Stimulated activated CD4-positive, alpha-beta T cell treated with anti-CD3 and anti-CD28 coated beads, TNF-alpha, amount 100 ng/mL, for 24 hours (primary cell): ENCODE measurements around the gene CFAP74.

Experiments
- DNase-seq, 3 experiments: peaks; one replicate each; pipeline ENCODE4 v3.0.0-alpha.2; 2020; ENCODE audit warnings: low read depth in 3 of 3

Gene CFAP74

GRCh38 chr1:2021550-2021949, 18.0 kb upstream of the CFAP74 start:
- DNase-seq: no peak

- no peak for DNase-seq
Observed at GRCh38 chr1:2020310-2020655, 16.7 kb upstream of the CFAP74 start.

GRCh38 chr1:2019571-2020309, 16.2 kb upstream of the CFAP74 start:
- no peak for DNase-seq

DNA sequence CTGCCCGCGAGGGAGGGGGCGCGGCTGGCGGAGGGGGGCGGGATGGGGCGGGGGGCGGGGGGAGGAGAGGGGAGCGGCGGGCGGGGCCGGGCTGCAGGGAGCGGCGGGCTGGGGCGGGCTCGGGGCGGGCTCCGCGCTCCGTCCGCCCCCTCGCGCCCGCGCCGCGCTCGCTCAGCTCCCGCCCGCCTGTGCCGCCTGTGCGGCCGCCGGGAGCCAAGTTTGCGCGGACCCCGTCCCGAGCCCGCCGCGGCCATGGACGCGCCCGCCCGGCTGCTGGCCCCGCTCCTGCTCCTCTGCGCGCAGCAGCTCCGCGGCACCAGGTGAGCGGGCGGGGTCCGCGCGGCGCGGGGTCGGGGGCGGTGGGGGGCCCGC, 15.6 kb upstream of the CFAP74 start, which contains the start of gene GABRD:
GABRD (plus strand) TSS at position 174 of the 372 bp plus-strand sequence; CDS start at position 253, 79 bp downstream.
- DNase-seq: peak in 1 of 3 experiments; percentile 7

DNA sequence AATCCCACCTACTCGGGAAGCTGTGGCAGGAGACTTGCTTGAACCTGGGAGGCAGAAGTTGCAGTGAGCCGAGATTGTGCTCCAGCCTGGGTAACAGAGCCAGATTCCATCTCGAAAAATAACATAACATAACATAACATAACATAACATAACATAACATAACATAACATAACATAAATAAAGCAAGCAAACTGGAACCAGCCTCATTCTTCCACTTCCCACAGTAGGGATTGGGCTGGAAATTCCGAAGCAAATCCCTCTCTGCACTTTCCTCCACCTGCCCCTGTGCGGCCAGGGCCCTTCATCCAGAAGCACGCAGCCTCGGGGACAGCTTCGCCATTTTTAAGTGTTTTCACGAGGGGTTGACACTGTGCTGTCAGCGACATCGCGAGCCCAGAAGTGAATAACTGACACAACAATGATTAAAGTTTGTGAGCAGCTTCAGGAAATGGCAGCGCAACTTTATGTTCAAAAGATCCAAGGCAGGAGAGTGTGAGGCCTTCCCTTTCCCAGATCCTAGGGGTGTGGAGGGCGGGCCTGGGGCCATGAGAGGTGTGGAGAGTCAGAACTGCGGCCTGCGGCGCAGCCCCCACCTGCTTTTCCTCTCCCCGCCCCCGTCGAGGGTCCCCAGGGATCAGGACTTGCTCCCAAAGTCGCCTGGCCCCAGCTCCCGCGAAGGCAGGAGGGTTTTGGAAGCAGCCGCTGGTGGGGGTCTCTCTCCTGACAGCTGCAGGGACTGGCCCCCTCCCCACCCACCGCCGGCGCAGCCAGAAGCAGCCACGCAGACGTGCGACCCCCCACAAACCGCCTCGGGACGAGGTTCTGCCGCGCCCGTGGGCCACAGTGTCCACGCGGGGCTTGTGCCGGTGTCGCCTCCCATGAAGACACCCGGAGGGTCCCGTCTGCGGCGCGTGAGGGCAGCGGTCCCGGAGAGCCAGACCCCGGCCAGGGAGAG, 14.9 kb upstream of the CFAP74 start:
- DNase-seq: no peak

GRCh38 chr1:2016123-2016522, 12.5 kb upstream of the CFAP74 start:
- no peak for DNase-seq

GRCh38 chr1:2014741-2015735, 11.5 kb upstream of the CFAP74 start:
- no peak for DNase-seq

- DNase-seq: no peak
Observed at GRCh38 chr1:2014181-2014580, 10.6 kb upstream of the CFAP74 start.

DNA sequence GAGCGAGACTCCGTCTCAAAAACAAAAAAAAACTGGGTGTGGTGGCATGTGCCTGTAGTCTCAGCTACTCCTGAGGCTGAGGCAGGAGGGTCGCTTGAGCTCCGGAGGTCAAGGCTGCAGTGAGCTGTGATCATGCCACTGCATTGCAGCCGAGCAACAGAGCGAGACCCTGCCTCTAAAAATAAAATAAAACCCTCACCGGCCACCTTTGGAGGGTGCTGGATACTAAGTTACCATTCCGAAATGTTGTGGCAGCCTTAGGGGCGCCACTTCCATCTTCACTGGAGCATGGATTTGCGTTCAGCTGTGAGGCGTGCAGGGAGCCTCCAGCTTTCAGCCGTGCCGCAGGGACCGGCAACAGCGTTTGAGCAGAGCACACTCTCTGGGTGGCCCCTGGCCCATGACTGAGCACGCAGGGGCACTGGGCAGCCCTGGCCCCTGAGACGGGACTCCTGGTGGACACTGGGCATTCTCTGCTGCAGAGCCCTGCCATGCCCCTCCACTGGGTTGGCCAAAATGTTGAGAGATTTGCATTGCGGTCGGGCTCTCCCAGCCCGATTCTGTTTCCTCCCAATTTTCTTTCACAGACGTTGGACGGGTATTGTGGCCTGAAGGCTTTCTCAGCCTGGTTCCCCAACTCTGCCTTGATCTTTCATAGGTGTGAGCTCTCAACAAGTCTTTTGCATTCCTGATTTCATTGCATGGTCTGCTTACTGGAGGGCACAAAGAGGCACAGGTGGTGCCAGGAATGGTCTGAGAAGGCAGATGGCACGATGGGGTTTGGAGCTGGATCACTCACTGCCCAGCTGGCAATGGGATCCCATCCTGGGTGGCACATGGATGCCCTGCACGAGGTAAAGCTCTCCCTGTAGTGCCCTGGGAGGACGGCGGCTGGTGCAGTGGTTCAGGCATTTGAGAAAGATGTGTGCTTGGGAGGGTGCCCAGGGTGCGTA, 5.8 kb upstream of the CFAP74 start:
- DNase-seq: no peak

- no peak for DNase-seq
Observed at GRCh38 chr1:2004856-2005255, 1.3 kb upstream of the CFAP74 start.

GRCh38 chr1:2001773-2002411, 1.7 kb downstream of the CFAP74 start:
- DNase-seq: no peak

- DNase-seq: no peak
Observed at GRCh38 chr1:2000850-2001249, 2.7 kb downstream of the CFAP74 start.

- DNase-seq: no peak
Observed at GRCh38 chr1:2000432-2000831, 3.2 kb downstream of the CFAP74 start.

- no peak for DNase-seq
Observed at GRCh38 chr1:1997576-1997975, 6.0 kb downstream of the CFAP74 start.

- no peak for DNase-seq
Observed at GRCh38 chr1:1996207-1996651, 7.4 kb downstream of the CFAP74 start.

DNA sequence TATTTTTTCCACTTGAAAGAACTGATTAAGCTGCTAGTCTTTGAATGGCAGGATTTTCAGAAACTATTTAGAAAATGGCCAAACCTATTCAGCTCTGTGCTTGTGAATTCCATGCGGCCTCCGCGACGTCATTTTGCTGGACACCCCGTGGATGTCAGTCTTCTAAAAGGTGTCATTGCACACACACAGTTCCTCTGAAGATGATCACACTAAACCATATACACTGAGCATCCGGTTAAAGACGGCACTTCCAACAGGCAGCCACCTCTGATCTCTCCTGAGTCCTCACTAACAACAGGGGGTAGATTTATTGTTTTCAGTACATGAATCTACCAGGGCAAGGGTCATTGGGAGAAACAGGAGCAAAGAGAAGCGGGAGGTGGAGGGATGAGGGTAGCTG, 9.1 kb downstream of the CFAP74 start:
- DNase-seq: no peak

- DNase-seq: no peak
Observed at GRCh38 chr1:1990222-1990621, 13.4 kb downstream of the CFAP74 start.

DNA sequence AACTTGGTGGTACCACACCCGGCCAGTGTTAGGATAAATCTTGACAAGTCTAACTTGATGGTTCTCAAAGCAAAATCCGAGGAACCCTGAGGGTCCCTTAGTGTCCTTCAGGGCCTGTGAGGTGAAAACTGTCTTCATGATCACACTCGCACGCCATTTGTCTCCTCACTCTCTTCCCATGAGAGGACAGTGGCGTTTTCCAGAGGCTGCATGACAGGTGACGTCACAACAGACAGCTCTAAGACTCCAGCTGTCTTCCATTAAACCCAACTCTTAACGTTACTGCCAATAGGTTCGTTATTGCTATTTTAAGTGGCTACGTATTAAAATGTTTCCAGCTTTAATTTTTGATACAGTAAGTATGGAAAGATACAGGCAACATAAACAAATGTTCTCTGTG, 13.8 kb downstream of the CFAP74 start:
- no peak for DNase-seq

GRCh38 chr1:1989102-1989542, 14.5 kb downstream of the CFAP74 start:
- no peak for DNase-seq
